ENCODE measurements around the gene ABLIM2. TPM values are rescaled to one million over a fixed set of nuclear protein-coding genes. Genes with fewer than 3 reads are reported as not detected.

Gene ABLIM2
- total RNA-seq, 2 donors from 2014 or later: 2.6 to 7.3 TPM

GRCh38 chr4:8109406-8110065 lies 49.1 kb downstream of the ABLIM2 start:
- no peak overlapping the region for H3K4me3 ChIP-seq
- H3K4me1 ChIP-seq (replicated peaks): no peaks in the 10 kb centered on the region
- TF ChIP-seq, protein P1, sequence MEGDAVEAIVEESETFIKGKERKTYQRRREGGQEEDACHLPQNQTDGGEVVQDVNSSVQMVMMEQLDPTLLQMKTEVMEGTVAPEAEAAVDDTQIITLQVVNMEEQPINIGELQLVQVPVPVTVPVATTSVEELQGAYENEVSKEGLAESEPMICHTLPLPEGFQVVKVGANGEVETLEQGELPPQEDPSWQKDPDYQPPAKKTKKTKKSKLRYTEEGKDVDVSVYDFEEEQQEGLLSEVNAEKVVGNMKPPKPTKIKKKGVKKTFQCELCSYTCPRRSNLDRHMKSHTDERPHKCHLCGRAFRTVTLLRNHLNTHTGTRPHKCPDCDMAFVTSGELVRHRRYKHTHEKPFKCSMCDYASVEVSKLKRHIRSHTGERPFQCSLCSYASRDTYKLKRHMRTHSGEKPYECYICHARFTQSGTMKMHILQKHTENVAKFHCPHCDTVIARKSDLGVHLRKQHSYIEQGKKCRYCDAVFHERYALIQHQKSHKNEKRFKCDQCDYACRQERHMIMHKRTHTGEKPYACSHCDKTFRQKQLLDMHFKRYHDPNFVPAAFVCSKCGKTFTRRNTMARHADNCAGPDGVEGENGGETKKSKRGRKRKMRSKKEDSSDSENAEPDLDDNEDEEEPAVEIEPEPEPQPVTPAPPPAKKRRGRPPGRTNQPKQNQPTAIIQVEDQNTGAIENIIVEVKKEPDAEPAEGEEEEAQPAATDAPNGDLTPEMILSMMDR (IDR thresholded peaks at IDR 0.05): no peak
- TF ChIP-seq POLR2AphosphoS5 (IDR thresholded peaks at IDR 0.05): no peak
- TF ChIP-seq POLR2A (IDR thresholded peaks at IDR 0.05): no peak
- H3K9me3 ChIP-seq: no peaks in the 10 kb centered on the region
- H3K36me3 ChIP-seq: no peaks in the 10 kb centered on the region
- no peak overlapping the region for H3K27ac ChIP-seq
- H3K27me3 ChIP-seq (replicated peaks; ENCODE audit: insufficient read depth): no peaks in the 10 kb centered on the region
- intact Hi-C loops (cut with DNase I): no loop called here
- 91% methylated on average over 20 of the region's 20 CpGs for WGBS
- DNase-seq (ENCODE audit: low spot score): no peak

GRCh38 chr4:8108991-8109390 lies 49.6 kb downstream of the ABLIM2 start:
- no peak overlapping the region for H3K4me3 ChIP-seq
- H3K27ac ChIP-seq: no peak overlapping the region
- 69% methylated on average over 14 of the region's 14 CpGs for WGBS
- no peaks in the 10 kb centered on the region for H3K27me3 ChIP-seq (replicated peaks; ENCODE audit: insufficient read depth)
- TF ChIP-seq POLR2A (IDR thresholded peaks at IDR 0.05): no peak
- no peaks in the 10 kb centered on the region for H3K4me1 ChIP-seq (replicated peaks)
- no peak for DNase-seq (ENCODE audit: low spot score)
- H3K9me3 ChIP-seq: no peaks in the 10 kb centered on the region
- intact Hi-C loops (cut with DNase I): no loop called here
- H3K36me3 ChIP-seq: no peaks in the 10 kb centered on the region

- intact Hi-C loops (cut with DNase I): no loop called here
- H3K9me3 ChIP-seq: no peaks in the 10 kb centered on the region
- 84% methylated on average over 20 of the region's 20 CpGs for WGBS
- no peaks in the 10 kb centered on the region for H3K4me1 ChIP-seq (replicated peaks)
- no peak overlapping the region for H3K4me3 ChIP-seq
- H3K27ac ChIP-seq: no peak overlapping the region
- TF ChIP-seq POLR2AphosphoS5 (IDR thresholded peaks at IDR 0.05) (no peak), POLR2A (IDR thresholded peaks at IDR 0.05) (no peak)
- TF ChIP-seq, protein P1 (IDR thresholded peaks at IDR 0.05): no peak
- no peak for DNase-seq (ENCODE audit: low spot score)
- H3K27me3 ChIP-seq (replicated peaks; ENCODE audit: insufficient read depth): no peaks in the 10 kb centered on the region
- H3K36me3 ChIP-seq: no peaks in the 10 kb centered on the region
Measured at GRCh38 chr4:8108261-8108660, 50.4 kb downstream of the ABLIM2 start.

DNA sequence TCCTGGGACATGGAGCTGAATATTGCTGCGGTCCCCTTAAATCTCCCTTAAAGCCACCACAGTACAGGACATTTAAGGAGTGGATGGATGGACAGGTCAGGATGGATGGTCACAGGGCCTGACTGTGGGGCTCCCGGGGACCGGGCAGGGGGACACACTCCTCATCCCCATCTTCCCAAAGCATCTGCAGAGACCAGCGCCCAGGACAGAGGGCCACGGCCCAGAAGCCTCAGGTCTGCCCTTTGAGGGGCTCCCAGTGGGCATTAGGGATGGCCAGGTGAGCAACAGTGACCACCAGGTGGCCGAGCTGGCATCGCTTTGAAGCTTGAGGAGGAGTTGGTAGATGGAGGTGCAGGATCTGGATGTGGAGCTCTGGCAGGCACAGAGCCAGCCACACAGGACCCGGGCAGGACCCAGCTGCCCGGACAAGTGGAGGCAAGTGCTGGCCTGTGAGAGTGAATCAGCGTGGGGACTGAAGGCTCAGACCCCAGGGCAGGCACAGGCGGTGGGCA lies 51.4 kb downstream of the ABLIM2 start:
- TF ChIP-seq POLR2A (IDR thresholded peaks at IDR 0.05) (no peak), POLR2AphosphoS5 (IDR thresholded peaks at IDR 0.05) (no peak)
- TF ChIP-seq, protein P1 (IDR thresholded peaks at IDR 0.05): no peak
- 69% methylated on average over 11 of the region's 11 CpGs for WGBS
- no peak for DNase-seq (ENCODE audit: low spot score)
- Histone ChIP-seq H3K4me3 (no peak overlapping the region), H3K27me3 (replicated peaks; ENCODE audit: insufficient read depth) (no peaks in the 10 kb centered on the region), H3K27ac (no peak overlapping the region), H3K4me1 (replicated peaks) (no peaks in the 10 kb centered on the region), H3K9me3 (no peaks in the 10 kb centered on the region), H3K36me3 (no peaks in the 10 kb centered on the region)
- intact Hi-C loops (cut with DNase I): no loop called here

GRCh38 chr4:8106451-8107025 lies 52.1 kb downstream of the ABLIM2 start:
- Histone ChIP-seq H3K9me3 (no peaks in the 10 kb centered on the region), H3K4me3 (no peak overlapping the region), H3K4me1 (replicated peaks) (no peaks in the 10 kb centered on the region), H3K27ac (no peak overlapping the region), H3K27me3 (replicated peaks; ENCODE audit: insufficient read depth) (no peaks in the 10 kb centered on the region), H3K36me3 (no peaks in the 10 kb centered on the region)
- intact Hi-C loops (cut with DNase I): no loop called here
- WGBS: 91% methylated on average over 24 of the region's 24 CpGs
- no peak for DNase-seq (ENCODE audit: low spot score)
- TF ChIP-seq POLR2AphosphoS5 (IDR thresholded peaks at IDR 0.05): no peak
- TF ChIP-seq, protein P1 (IDR thresholded peaks at IDR 0.05): no peak
- TF ChIP-seq POLR2A (IDR thresholded peaks at IDR 0.05): no peak
